HEK293 (cell line): ENCODE data around the gene ALKBH3.
A peak's percentile ranks its signal among the peaks of the same experiment; 100 is the strongest.

Source experiments
- CTCF ChIA-PET: fragments of 350-600 bp; formaldehyde crosslinking; extraction: SDS; loops from one replicate; lab custom pipeline; 2021; ENCODE audit warnings: antibody characterized with exemption; lab: Yijun Ruan, JAX
- POLR2A ChIA-PET: fragments of 300-600 bp; formaldehyde crosslinking; extraction: SDS; loops from one replicate; lab custom pipeline; 2020; ENCODE audit warnings: antibody characterized with exemption, inconsistent platforms; lab: Yijun Ruan, JAX
- H3K27ac ChIP-seq: fragments of 200-500 bp; sonication (Bioruptor generic); 2 replicates; pipeline ENCODE4 v1.5.1; 2014; ENCODE audit warnings: low read depth, low read length, control low read depth, inconsistent platforms; ENCODE audit errors: extremely low read depth
- H3K36me3 ChIP-seq, 2 experiments: fragments of 200-500 bp in 1 of 2; sonication (Bioruptor generic) in 1 of 2; 1 replicate in 1 of 2; 2 replicates in 1 of 2; pipeline ENCODE4 v1.5.1; 2014 to 2017; ENCODE audit warnings: inconsistent platforms in 2 of 2, low read length in 2 of 2; ENCODE audit not compliant: control insufficient read depth in 2 of 2, insufficient read depth in 1 of 2
- H3K4me1 ChIP-seq: fragments of 200-500 bp; sonication (Bioruptor generic); 2 replicates; pipeline ENCODE4 v1.5.1; 2014; ENCODE audit warnings: mild to moderate bottlenecking, low read length, inconsistent platforms; ENCODE audit not compliant: control insufficient read depth, insufficient read depth
- H3K4me3 ChIP-seq: 2 replicates; pipeline ENCODE4 v1.5.1; 2011; ENCODE audit warnings: low read depth, mild to moderate bottlenecking, control low read depth, low read length, moderate library complexity
- H3K9me3 ChIP-seq: fragments of 200-500 bp; sonication (Bioruptor generic); 2 replicates; pipeline ENCODE4 v1.5.1; 2014; ENCODE audit warnings: low read depth, low read length, inconsistent platforms; ENCODE audit not compliant: control insufficient read depth, insufficient read depth
- BCL11A ChIP-seq: fragments of 450-650 bp; formaldehyde crosslinking; IDR thresholded peaks from 2 replicates; pipeline ENCODE4 v1.5.1; 2016; ENCODE audit warnings: low read depth, missing biosample characterization, missing genetic modification characterization
- KLF10 ChIP-seq: fragments of 450-650 bp; IDR thresholded peaks from 2 replicates; pipeline ENCODE4 v1.5.1; 2018; ENCODE audit warnings: missing biosample characterization, mild to moderate bottlenecking, missing genetic modification characterization
- OVOL3 ChIP-seq: fragments of 450-650 bp; formaldehyde crosslinking; IDR thresholded peaks from 2 replicates; pipeline ENCODE4 v1.5.1; 2016; ENCODE audit warnings: missing biosample characterization, missing genetic modification characterization
- SALL2 ChIP-seq: fragments of 450-650 bp; formaldehyde crosslinking; IDR thresholded peaks from 2 replicates; pipeline ENCODE4 v1.5.0; 2017; ENCODE audit warnings: missing biosample characterization, mild to moderate bottlenecking, missing genetic modification characterization, borderline replicate concordance
- ZBTB1 ChIP-seq: fragments of 450-650 bp; formaldehyde crosslinking; IDR thresholded peaks from 2 replicates; pipeline ENCODE4 v1.5.1; 2016; ENCODE audit warnings: missing biosample characterization, missing genetic modification characterization
- ZFHX2 ChIP-seq: fragments of 450-650 bp; formaldehyde crosslinking; conservative IDR thresholded peaks from 2 replicates; pipeline ENCODE4 v1.5.1; 2016; ENCODE audit warnings: missing biosample characterization, missing genetic modification characterization
- ZFP69B ChIP-seq: fragments of 450-650 bp; formaldehyde crosslinking; IDR thresholded peaks from 2 replicates; pipeline ENCODE4 v1.5.1; 2016; ENCODE audit warnings: missing biosample characterization, missing genetic modification characterization
- ZIC2 ChIP-seq: fragments of 450-650 bp; formaldehyde crosslinking; IDR thresholded peaks from 2 replicates; pipeline ENCODE4 v1.5.1; 2016; ENCODE audit warnings: missing biosample characterization, missing genetic modification characterization
- ZNF132 ChIP-seq: fragments of 450-650 bp; formaldehyde crosslinking; IDR thresholded peaks from 2 replicates; pipeline ENCODE4 v1.5.1; 2017; ENCODE audit warnings: missing biosample characterization, missing genetic modification characterization, borderline replicate concordance
- ZNF184 ChIP-seq: fragments of 450-650 bp; IDR thresholded peaks from 2 replicates; pipeline ENCODE4 v1.5.1; 2018; ENCODE audit warnings: missing biosample characterization, mild to moderate bottlenecking, missing genetic modification characterization
- ZNF221 ChIP-seq: fragments of 450-650 bp; formaldehyde crosslinking; IDR thresholded peaks from 2 replicates; pipeline ENCODE4 v1.5.1; 2017; ENCODE audit warnings: missing biosample characterization, missing genetic modification characterization, borderline replicate concordance
- ZNF404 ChIP-seq: fragments of 450-650 bp; formaldehyde crosslinking; IDR thresholded peaks from 2 replicates; pipeline ENCODE4 v1.5.1; 2017; ENCODE audit warnings: missing biosample characterization, missing genetic modification characterization
- ZNF433 ChIP-seq: fragments of 450-650 bp; formaldehyde crosslinking; IDR thresholded peaks from 2 replicates; pipeline ENCODE4 v1.5.1; 2016; ENCODE audit warnings: missing biosample characterization, missing genetic modification characterization, low read depth
- ZNF514 ChIP-seq: fragments of 450-650 bp; formaldehyde crosslinking; IDR thresholded peaks from 2 replicates; pipeline ENCODE4 v1.5.1; 2016; ENCODE audit warnings: missing biosample characterization, missing genetic modification characterization
- ZNF548 ChIP-seq: fragments of 450-650 bp; formaldehyde crosslinking; IDR thresholded peaks from 2 replicates; pipeline ENCODE4 v1.5.1; 2016; ENCODE audit warnings: missing biosample characterization, missing genetic modification characterization
- ZNF626 ChIP-seq: fragments of 450-650 bp; sonication (Bioruptor Pico); formaldehyde crosslinking; IDR thresholded peaks from 2 replicates; pipeline ENCODE4 v1.5.1; 2018; ENCODE audit warnings: missing biosample characterization, missing genetic modification characterization, inconsistent platforms
- ZNF768 ChIP-seq: fragments of 450-650 bp; formaldehyde crosslinking; IDR thresholded peaks from 2 replicates; pipeline ENCODE4 v1.5.1; 2018; ENCODE audit warnings: missing biosample characterization, mild to moderate bottlenecking, missing genetic modification characterization
- TF ChIP-seq, protein P1 (sequence below): fragments of 450-650 bp; formaldehyde crosslinking; IDR thresholded peaks from 2 replicates; pipeline ENCODE4 v1.5.1; 2016; ENCODE audit warnings: missing biosample characterization, missing genetic modification characterization
- TF ChIP-seq, protein P2 (sequence below): fragments of 450-650 bp; formaldehyde crosslinking; IDR thresholded peaks from 2 replicates; pipeline ENCODE4 v1.5.1; 2016; ENCODE audit warnings: missing biosample characterization, missing genetic modification characterization, borderline replicate concordance
- TF ChIP-seq, protein P3 (sequence below): fragments of 450-650 bp; formaldehyde crosslinking; IDR thresholded peaks from 2 replicates; pipeline ENCODE4 v1.5.1; 2017; ENCODE audit warnings: missing biosample characterization, missing genetic modification characterization
- TF ChIP-seq, protein P4 (sequence below): fragments of 450-650 bp; formaldehyde crosslinking; IDR thresholded peaks from 2 replicates; pipeline ENCODE4 v1.5.1; 2016; ENCODE audit warnings: missing biosample characterization, missing genetic modification characterization

The ALKBH3 gene

DNA sequence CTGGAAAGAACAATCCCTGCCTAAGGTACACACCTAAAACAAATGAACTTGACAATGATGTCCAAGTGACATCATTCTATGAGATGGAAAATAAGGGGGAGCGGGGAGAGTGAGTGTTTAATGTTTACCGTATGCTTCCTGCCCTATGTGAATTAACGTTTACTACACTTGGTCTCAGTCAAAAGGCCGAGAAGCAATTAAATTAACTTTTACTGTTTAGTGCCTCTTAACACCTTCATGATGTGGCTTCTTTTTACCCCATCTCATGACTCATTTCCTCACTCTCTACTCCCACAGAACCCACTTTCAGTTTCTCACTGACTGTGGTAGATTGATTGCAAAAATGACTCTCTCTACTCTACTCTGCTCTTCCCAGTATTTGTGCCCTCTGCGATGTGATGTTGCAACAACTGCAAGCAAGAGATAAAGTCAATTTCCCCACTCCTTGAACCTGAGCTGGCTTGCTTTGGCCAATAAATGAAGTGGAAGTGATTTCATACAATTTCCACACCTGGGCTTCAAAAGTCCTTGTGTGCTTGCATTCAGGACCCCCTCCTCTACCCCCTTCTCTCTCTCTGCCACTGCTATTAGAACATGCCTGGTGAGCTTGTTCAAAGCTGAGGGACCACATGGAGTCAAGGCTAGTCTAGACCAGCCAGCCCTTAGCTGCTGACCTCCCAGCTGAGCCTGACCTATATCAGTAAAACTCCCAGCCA is 11.6 kb upstream of the ALKBH3 start (continued):
- TF ChIP-seq, protein P1, sequence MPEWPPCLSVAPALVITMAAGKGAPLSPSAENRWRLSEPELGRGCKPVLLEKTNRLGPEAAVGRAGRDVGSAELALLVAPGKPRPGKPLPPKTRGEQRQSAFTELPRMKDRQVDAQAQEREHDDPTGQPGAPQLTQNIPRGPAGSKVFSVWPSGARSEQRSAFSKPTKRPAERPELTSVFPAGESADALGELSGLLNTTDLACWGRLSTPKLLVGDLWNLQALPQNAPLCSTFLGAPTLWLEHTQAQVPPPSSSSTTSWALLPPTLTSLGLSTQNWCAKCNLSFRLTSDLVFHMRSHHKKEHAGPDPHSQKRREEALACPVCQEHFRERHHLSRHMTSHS (tag by site-specific recombination) = 0 out of 2 replicates have a peak, but pooled peaks have one; percentile 36
- no peak for TF ChIP-seq ZNF514 (tag by site-specific recombination)
- TF ChIP-seq, protein P2, sequence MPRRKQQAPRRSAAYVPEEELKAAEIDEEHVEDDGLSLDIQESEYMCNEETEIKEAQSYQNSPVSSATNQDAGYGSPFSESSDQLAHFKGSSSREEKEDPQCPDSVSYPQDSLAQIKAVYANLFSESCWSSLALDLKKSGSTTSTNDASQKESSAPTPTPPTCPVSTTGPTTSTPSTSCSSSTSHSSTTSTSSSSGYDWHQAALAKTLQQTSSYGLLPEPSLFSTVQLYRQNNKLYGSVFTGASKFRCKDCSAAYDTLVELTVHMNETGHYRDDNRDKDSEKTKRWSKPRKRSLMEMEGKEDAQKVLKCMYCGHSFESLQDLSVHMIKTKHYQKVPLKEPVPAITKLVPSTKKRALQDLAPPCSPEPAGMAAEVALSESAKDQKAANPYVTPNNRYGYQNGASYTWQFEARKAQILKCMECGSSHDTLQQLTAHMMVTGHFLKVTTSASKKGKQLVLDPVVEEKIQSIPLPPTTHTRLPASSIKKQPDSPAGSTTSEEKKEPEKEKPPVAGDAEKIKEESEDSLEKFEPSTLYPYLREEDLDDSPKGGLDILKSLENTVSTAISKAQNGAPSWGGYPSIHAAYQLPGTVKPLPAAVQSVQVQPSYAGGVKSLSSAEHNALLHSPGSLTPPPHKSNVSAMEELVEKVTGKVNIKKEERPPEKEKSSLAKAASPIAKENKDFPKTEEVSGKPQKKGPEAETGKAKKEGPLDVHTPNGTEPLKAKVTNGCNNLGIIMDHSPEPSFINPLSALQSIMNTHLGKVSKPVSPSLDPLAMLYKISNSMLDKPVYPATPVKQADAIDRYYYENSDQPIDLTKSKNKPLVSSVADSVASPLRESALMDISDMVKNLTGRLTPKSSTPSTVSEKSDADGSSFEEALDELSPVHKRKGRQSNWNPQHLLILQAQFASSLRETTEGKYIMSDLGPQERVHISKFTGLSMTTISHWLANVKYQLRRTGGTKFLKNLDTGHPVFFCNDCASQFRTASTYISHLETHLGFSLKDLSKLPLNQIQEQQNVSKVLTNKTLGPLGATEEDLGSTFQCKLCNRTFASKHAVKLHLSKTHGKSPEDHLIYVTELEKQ (tag by site-specific recombination) = 0 out of 2 replicates have a peak, but pooled peaks have one; percentile 18
- TF ChIP-seq, protein P3, sequence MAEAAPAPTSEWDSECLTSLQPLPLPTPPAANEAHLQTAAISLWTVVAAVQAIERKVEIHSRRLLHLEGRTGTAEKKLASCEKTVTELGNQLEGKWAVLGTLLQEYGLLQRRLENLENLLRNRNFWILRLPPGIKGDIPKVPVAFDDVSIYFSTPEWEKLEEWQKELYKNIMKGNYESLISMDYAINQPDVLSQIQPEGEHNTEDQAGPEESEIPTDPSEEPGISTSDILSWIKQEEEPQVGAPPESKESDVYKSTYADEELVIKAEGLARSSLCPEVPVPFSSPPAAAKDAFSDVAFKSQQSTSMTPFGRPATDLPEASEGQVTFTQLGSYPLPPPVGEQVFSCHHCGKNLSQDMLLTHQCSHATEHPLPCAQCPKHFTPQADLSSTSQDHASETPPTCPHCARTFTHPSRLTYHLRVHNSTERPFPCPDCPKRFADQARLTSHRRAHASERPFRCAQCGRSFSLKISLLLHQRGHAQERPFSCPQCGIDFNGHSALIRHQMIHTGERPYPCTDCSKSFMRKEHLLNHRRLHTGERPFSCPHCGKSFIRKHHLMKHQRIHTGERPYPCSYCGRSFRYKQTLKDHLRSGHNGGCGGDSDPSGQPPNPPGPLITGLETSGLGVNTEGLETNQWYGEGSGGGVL = peak; percentile 64
- TF ChIP-seq ZFHX2 = 0 out of 2 replicates have a peak, but pooled peaks have one; percentile 33
- TF ChIP-seq ZNF548 (tag by site-specific recombination) = no peak
- no peak for TF ChIP-seq ZNF768 (tag by site-specific recombination)
- TF ChIP-seq ZFP69B (tag by site-specific recombination) = no peak
- TF ChIP-seq, protein P4, sequence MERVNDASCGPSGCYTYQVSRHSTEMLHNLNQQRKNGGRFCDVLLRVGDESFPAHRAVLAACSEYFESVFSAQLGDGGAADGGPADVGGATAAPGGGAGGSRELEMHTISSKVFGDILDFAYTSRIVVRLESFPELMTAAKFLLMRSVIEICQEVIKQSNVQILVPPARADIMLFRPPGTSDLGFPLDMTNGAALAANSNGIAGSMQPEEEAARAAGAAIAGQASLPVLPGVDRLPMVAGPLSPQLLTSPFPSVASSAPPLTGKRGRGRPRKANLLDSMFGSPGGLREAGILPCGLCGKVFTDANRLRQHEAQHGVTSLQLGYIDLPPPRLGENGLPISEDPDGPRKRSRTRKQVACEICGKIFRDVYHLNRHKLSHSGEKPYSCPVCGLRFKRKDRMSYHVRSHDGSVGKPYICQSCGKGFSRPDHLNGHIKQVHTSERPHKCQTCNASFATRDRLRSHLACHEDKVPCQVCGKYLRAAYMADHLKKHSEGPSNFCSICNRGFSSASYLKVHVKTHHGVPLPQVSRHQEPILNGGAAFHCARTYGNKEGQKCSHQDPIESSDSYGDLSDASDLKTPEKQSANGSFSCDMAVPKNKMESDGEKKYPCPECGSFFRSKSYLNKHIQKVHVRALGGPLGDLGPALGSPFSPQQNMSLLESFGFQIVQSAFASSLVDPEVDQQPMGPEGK (tag by site-specific recombination) = no peak
- TF ChIP-seq ZNF132 (tag by site-specific recombination) = no peak
- TF ChIP-seq BCL11A = no peak

DNA sequence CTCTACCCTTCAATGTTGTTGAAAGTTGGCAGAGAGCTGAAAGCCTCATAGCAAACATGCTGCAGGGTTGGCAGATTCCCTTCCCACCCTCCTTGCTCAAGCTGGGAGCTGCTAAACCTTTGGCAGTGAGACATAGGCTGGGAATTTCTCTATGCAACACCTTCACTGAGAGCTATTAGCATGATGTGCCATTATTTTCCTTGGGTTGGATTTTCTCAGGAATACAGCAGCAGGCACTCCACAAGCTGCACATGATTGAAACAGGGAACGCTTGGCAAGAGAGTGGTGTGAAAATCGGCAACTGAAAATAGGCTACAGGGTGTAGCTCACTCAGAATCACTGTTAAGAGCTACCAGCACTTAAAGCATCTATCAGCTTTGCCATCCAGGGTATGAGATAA is 9.6 kb upstream of the ALKBH3 start:
- CTCF ChIA-PET = interaction anchor here (0.9 kb wide), 1 partner anchor 167 kb away, joined by 3 read pairs; no protein-coding TSS in a partner anchor
- Histone ChIP-seq H3K27ac (no peak overlapping the region), H3K36me3 (no peaks in the 10 kb centered on the region), H3K4me1 (no peaks in the 10 kb centered on the region), H3K9me3 (no peaks in the 10 kb centered on the region), H3K4me3 (no peak overlapping the region)
- TF ChIP-seq ZNF184 (tag by site-specific recombination) (no peak), SALL2 (tag by site-specific recombination) (no peak), KLF10 (tag by site-specific recombination) (no peak), ZNF433 (tag by site-specific recombination) (no peak), ZIC2 (tag by site-specific recombination) (no peak), ZBTB1 (tag by site-specific recombination) (no peak), ZNF548 (tag by site-specific recombination) (no peak), ZNF768 (tag by site-specific recombination) (no peak), OVOL3 (no peak), ZNF626 (no peak), ZNF221 (no peak), ZNF404 (tag by site-specific recombination) (no peak)
- TF ChIP-seq, protein P2 (tag by site-specific recombination) = no peak
- POLR2A ChIA-PET = no interaction called here
